ENCODE data around the gene PCSK4.

GRCh38 chr19:1501200-1501595 lies 11.0 kb upstream of the PCSK4 start:
- no peak for TF ChIP-seq CTCF (conservative IDR thresholded peaks at IDR 0.05; ENCODE audit: low read depth, low read length)
- TF ChIP-seq EZH2phosphoT487 (IDR thresholded peaks at IDR 0.05; ENCODE audit: borderline replicate concordance, low read length), result no peak
- no peak for TF ChIP-seq EZH2 (IDR thresholded peaks at IDR 0.05; ENCODE audit: low read length, unreplicated experiment)
